AG08396 (cell line): ENCODE data around the gene ALPK3.

Experiments
- DNase-seq: peaks from one replicate; pipeline ENCODE4 v3.0.0; 2012; ENCODE audit warnings: low spot score, mixed read lengths

ALPK3 gene

GRCh38 chr15:84921121-84921520 is 104.0 kb downstream of the ALPK3 start:
- DNase-seq, result no peak

- no peak for DNase-seq
These were observed 105.4 kb downstream of the ALPK3 start for GRCh38 chr15:84922530-84922929.
